GM19467 (cell line): Measurements from ENCODE around the gene POM121C.
"Not testable (repeated sequence)": the region's sequence is repeated elsewhere in the genome, so short reads cannot be mapped to it uniquely, and the experiment has no call there.

Experiments used
- ATAC-seq: cut with Tn5 transposase; IDR thresholded peaks from one replicate; pipeline ENCODE4 v1.9.1; 2021; ENCODE audit warnings: mild to moderate bottlenecking, moderate library complexity; ENCODE audit not compliant: unreplicated experiment

Gene POM121C

GRCh38 chr7:75485979-75486643 is at the start of gene POM121C:
Gene POM121C (minus strand): TSS chr7:75486299. CDS start chr7:75441496, 44,803 bp downstream.
- ATAC-seq = peak; percentile 97

GRCh38 chr7:75534727-75535307 is 48.7 kb upstream of the POM121C start:
- no peak for ATAC-seq

- ATAC-seq = no peak
These were observed 47.8 kb upstream of the POM121C start for GRCh38 chr7:75533926-75534325.

GRCh38 chr7:75532639-75533038 is 46.5 kb upstream of the POM121C start:
- ATAC-seq = no peak

GRCh38 chr7:75531359-75531821 is 45.3 kb upstream of the POM121C start:
- ATAC-seq = no peak

- not testable (repeated sequence) for ATAC-seq
These were observed 41.2 kb upstream of the POM121C start for GRCh38 chr7:75527224-75527722.

- ATAC-seq = not testable (repeated sequence)
These were observed 35.6 kb upstream of the POM121C start for GRCh38 chr7:75521727-75522126.

- not testable (repeated sequence) for ATAC-seq
These were observed 32.7 kb upstream of the POM121C start for GRCh38 chr7:75518842-75519241.

- ATAC-seq = not testable (repeated sequence)
These were observed 22.9 kb upstream of the POM121C start for GRCh38 chr7:75509033-75509432.

GRCh38 chr7:75492020-75492419 is 5.9 kb upstream of the POM121C start, which contains the start of gene SPDYE5:
Gene SPDYE5 (plus strand): TSS chr7:75492320. CDS start chr7:75494048, 1,728 bp downstream.
- ATAC-seq = not testable (repeated sequence)

- ATAC-seq = not testable (repeated sequence)
These were observed 632 bp downstream of the POM121C start for GRCh38 chr7:75485355-75485978.

- not testable (repeated sequence) for ATAC-seq
These were observed 5.8 kb downstream of the POM121C start for GRCh38 chr7:75480313-75480712.

- not testable (repeated sequence) for ATAC-seq
These were observed 8.6 kb downstream of the POM121C start for GRCh38 chr7:75477457-75477856.

- not testable (repeated sequence) for ATAC-seq
These were observed 15.9 kb downstream of the POM121C start for GRCh38 chr7:75470166-75470565.

- ATAC-seq = not testable (repeated sequence)
These were observed 25.6 kb downstream of the POM121C start for GRCh38 chr7:75460541-75460940.

GRCh38 chr7:75458034-75458433 is 28.1 kb downstream of the POM121C start:
- ATAC-seq = not testable (repeated sequence)

- not testable (repeated sequence) for ATAC-seq
These were observed 29.7 kb downstream of the POM121C start for GRCh38 chr7:75456403-75456802.

- peak; percentile 67 for ATAC-seq
These were observed 33.6 kb downstream of the POM121C start for GRCh38 chr7:75452494-75452955.

GRCh38 chr7:75449946-75450345 is 36.2 kb downstream of the POM121C start:
- not testable (repeated sequence) for ATAC-seq

- peak; percentile 79 for ATAC-seq
These were observed 43.5 kb downstream of the POM121C start for GRCh38 chr7:75442465-75443111.

GRCh38 chr7:75442101-75442464 is 44.0 kb downstream of the POM121C start:
- ATAC-seq = peak; percentile 24
